ENCODE results near the gene CDK5RAP3.

CDK5RAP3 gene

DNA sequence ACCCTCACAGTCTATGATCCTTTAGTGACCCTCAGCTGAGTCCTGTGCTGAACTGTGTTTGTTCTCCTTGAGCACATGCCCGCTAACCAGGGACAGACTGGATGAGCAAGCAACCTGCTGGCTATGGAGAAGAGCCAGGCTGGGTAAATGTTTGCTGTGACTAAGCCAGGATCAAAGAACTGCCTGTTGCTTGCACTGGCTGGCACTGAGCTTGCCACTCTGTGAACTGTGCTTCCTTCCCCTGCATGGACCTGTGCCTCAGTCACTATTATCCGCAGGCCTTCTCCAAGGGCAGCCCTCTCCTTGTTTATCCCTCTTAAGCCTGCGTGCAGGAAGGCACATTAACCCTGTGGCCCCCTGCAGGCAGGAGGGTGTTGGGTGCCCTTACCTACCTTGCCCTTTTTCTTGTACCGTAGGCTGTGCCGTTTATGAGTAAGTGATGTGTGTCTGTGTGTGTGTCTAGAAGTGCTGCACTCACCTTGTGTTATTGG is 22.2 kb upstream of the CDK5RAP3 start:
- no peak for DNase-seq (ENCODE audit: low read depth in 2 of 2)

DNA sequence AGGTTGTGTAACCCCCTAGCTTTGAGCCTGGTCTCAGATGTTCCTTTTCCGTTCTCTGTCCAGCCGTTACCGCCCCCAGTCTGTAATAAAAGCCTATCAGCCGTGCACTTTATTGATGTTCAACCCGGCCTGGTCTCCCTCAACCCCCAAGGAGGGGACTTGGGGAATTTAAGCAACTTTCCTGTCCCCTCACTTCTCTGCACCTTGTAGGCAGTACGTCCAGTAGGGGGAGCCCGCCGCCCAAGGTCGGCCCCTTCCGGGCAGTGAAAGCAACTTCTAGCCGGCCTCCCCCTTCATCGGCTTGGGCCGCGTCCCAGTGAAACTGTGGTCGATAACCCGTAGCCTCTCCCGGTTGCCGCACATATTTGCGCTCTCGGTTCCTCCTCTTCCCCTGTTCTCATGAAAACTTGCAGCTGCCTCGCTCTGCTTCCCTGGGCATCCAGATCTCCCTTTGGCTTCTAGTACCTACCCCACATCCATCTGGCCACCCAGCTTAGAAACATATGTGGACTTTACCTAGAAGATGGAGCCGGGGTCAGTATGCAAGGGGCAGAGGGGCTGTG is 21.6 kb upstream of the CDK5RAP3 start:
- DNase-seq (ENCODE audit: low read depth in 2 of 2) = peak; percentile 64 to 70

DNA sequence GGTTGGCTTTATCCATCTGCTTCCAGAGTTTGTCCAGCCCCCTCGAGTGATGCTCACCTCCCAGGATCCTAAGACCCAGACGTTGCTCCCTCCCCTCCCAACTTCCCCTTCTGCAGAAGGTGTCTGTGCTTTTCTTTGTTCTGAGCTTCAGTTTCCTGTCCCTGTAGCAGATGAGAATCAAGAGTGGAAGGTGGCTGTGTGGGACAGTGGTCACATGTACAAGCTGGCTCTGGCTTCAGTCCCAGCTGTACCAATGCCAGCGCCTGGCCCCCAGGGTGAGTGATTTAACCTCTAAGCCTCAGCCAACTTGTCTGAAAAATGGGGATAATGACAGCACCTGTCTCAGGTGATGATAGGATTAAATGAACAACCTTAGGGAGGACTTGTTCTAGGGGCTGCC is 21.0 kb upstream of the CDK5RAP3 start:
- DNase-seq (ENCODE audit: low read depth in 2 of 2) = no peak

- DNase-seq (ENCODE audit: low read depth in 2 of 2) = no peak
Measured at GRCh38 chr17:47950448-47950847, 20.5 kb upstream of the CDK5RAP3 start.

DNA sequence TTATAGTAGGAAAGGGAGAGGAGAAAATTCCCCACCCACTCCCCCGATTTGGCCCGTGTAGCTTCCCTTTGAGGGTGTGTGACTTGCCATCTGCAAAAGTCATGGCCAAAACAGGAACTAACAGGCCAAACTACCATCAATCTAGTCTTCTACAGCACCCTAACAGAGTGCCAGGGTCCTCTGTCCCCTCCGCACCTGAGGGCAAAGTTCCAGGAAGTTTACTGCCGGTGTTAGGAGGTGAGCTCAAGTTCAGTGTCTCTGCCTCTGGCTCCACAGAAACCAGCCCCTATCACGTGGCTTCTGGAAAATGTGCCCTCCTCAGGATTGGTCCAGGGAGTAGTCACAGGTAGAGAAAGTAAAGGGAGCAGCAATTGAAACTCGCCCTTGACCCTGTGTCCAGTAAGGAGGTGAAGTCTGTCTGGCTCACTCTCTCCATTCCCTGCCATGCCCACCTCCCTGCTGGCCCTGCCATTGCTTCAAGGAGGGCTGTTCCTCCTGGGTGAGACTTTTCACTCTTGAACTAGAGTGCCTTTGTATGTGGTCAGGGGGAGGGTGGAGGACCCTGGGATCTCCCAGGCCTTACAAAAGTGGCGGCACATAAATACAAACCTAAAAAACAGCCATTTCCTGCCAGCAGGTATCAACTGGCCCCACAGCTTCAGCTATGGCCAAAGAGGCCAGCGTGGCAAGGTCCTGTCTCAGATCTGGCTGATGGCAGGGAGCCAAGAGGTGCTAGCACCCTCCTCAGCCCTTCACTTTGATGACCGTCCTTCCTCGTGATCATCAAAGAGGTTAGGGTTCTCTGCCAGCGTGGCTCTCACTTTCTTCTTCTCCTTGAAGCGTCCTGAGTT is 18.5 kb upstream of the CDK5RAP3 start:
- no peak for DNase-seq (ENCODE audit: low read depth in 2 of 2)

- DNase-seq (ENCODE audit: low read depth in 2 of 2) = no peak
Measured at GRCh38 chr17:47953909-47954308, 17.0 kb upstream of the CDK5RAP3 start.

- no peak for DNase-seq (ENCODE audit: low read depth in 2 of 2)
Measured at GRCh38 chr17:47955497-47956461, 15.1 kb upstream of the CDK5RAP3 start.

DNA sequence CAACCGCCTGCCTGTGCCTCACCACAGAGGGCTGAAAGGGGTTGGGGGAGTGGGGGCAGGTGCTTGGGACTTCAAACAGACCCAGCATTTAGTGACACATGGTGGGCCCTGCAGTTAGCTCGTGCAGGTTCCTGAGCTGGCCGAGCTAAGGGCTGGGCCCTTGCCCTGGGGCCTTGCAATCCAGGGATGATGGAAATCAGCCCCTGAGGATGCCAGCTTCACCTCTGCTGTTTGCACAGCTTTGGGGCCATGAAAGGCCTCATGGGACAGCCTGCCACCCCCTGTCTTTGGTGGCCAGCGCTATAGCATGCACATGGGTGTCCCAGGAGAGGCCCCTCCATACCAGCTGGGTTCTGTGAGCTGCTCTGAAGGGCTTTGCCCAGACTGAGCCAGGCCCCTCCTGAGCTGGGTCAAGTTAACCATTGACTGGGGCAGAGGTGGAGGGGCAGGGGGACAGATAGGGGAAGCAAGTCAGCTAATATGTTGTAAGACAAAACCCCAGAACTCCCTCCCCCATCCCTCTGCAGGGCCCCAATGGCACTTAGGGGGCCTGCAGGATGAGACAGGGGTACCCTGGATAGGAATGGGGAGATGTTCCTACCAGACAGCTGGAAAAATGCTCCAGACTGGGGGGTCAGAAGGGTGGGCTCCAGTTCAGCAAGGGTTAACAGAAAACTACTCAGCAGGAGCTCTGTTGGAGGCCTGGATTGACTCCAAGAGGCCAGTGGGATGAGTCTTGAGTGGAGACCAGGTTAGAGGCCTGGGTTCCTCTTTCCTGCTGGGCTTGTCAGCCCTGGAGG is 13.9 kb upstream of the CDK5RAP3 start:
- no peak for DNase-seq (ENCODE audit: low read depth in 2 of 2)

GRCh38 chr17:47957591-47958490 is 13.1 kb upstream of the CDK5RAP3 start, which contains the start of gene PRR15L:
PRR15L (minus strand) TSS chr17:47957883; CDS start chr17:47953234, 4,649 bp downstream.
- DNase-seq (ENCODE audit: low read depth in 2 of 2) = no peak

- no peak for DNase-seq (ENCODE audit: low read depth in 2 of 2)
Measured at GRCh38 chr17:47959825-47960655, 10.9 kb upstream of the CDK5RAP3 start.

- no peak for DNase-seq (ENCODE audit: low read depth in 2 of 2)
Measured at GRCh38 chr17:47961406-47961805, 9.5 kb upstream of the CDK5RAP3 start.

DNA sequence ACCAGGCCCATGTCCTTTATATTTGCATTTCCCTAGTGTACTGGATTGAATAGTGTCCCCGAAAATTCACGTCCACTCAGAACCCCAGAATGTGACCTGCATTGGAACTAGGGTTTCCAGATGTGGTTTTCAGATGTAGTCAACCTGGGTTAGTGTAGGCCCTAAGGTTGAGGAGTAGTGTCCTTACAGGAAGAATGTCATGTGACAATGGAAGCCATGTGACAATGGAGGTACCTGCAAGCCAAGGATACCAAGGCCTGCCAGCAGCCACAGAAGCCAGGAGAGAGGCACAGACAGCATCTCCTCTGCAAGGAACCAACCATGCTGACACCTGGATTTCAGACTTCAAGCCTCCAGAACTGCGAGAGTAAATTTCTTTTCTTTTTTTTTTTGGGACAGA is 8.0 kb upstream of the CDK5RAP3 start:
- DNase-seq (ENCODE audit: low read depth in 2 of 2) = no peak

DNA sequence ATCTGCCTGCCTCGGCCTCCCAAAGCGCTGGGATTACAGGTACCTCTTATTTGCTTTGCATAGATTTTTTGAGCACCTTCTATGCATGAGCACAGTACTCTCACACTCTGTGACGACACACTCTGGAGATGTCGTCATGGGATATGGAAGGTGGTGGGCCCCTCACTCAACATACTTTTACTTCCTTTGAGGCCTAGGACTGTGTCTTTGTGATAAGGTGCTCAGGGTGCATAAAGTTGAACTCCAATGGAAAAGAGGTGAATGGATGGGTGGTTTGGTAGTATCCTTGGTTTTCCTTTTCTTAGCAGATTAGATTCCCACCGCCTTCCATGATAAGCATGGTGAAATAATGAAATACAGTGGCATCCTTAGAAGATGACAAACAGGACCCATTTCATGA is 6.1 kb upstream of the CDK5RAP3 start:
- DNase-seq (ENCODE audit: low read depth in 2 of 2) = no peak

- no peak for DNase-seq (ENCODE audit: low read depth in 2 of 2)
Measured at GRCh38 chr17:47966079-47966519, 4.8 kb upstream of the CDK5RAP3 start.

DNA sequence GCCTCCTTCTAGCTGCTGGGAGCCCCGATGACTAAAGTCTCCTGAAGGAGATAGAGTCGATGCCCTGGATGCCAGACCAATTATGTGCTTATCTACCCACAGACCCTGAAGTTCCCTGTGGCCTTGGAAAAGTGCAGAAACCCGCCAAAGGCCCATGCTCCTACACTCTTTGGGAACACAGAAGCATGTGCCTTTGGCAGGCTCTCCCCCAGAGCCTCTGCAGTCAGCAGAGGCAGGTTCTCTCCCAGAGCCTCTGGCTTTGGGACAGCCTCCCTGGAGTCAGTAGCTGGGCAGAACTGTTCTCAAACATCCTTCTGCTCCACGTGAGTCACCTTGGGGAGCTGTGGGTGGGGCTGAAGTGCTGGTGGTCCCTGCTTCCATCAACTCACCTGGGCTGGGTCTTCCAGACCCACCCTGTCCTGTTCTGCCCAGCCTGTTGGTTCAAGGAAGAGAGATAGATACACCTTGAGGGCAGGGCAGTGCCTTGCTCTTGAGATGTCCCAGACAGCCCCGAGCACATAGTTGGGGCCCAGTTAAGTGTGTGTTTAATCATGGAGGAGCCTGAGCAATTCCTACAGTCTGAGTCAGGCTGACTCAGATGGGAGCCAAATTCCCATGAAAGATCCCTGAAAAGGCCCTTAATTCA is 3.2 kb upstream of the CDK5RAP3 start:
- DNase-seq (ENCODE audit: low read depth in 2 of 2) = no peak

DNA sequence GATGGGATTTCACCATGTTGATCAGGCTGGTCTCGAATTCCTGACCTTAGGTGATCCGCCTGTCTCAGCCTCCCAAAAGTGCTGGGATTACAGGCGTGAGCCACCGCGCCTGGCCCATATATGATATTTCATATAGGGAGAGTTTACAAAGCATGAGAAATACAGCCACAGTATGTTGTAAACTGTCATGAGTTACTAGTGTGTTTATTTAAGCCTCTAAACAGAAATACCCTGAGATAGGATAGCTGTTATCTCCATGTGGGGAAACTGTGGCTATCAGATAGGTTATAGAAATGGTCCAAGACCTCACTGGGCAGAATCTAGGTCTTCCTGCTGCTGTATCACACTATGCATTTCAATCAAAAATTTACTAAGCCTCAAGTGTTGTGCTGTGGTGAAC is 2.1 kb upstream of the CDK5RAP3 start:
- no peak for DNase-seq (ENCODE audit: low read depth in 2 of 2)

- no peak for DNase-seq (ENCODE audit: low read depth in 2 of 2)
Measured at GRCh38 chr17:47969930-47970724, 786 bp upstream of the CDK5RAP3 start.

- no peak for DNase-seq (ENCODE audit: low read depth in 2 of 2)
Measured at GRCh38 chr17:47973541-47973940, 2.6 kb downstream of the CDK5RAP3 start.
